Body of pancreas (tissue), 4 donors: ENCODE measurements around the gene OXTR. TPM values are rescaled to one million over a fixed set of nuclear protein-coding genes. Genes with fewer than 3 reads are reported as not detected.

ENCODE experiments used
- ATAC-seq: fragments of 150-250 bp; one replicate; pipeline ENCODE4 v1.9.1; 2016
- DNase-seq, 4 donors: peaks; one replicate each; pipeline ENCODE4 v3.0.0-alpha.2; 2019
- H3K27ac ChIP-seq, 4 donors: fragments of 200-600 bp; sonication (generic); 1 replicate in 3 of 4; 2 replicates in 1 of 4; pipeline versions ENCODE4 v1.5.1 to v1.6.1; 2016 to 2019; ENCODE audit warnings: mild to moderate bottlenecking in 1 of 4, mixed read lengths in 1 of 4, moderate library complexity in 1 of 4
- H3K27me3 ChIP-seq, 2 donors: fragments of 200-600 bp; sonication (generic); one replicate each; pipeline ENCODE4 v1.6.0; 2016; ENCODE audit warnings: mild to moderate bottlenecking in 1 of 2
- H3K36me3 ChIP-seq, 2 donors: fragments of 200-600 bp; sonication (generic); replicated peaks in 1 of 2; 2 replicates each; pipeline ENCODE4 v1.5.1; 2016; ENCODE audit warnings: low read depth in 2 of 2; ENCODE audit not compliant: insufficient read depth in 1 of 2
- H3K4me1 ChIP-seq: fragments of 200-600 bp; sonication (generic); one replicate; pipeline ENCODE4 v1.6.0; 2016
- H3K4me3 ChIP-seq, 2 donors: fragments of 200-600 bp; sonication (generic); 1 replicate in 1 of 2; 2 replicates in 1 of 2; pipeline ENCODE4 v1.5.1; 2016 to 2019
- H3K9me3 ChIP-seq, 3 donors: fragments of 200-600 bp; sonication (generic); 1 replicate in 2 of 3; 2 replicates in 1 of 3; pipeline ENCODE4 v1.5.1; 2016
- POLR2A ChIP-seq, 3 donors: fragments of 450-650 bp; IDR thresholded peaks; one replicate each; pipeline ENCODE4 v1.6.1; 2016; ENCODE audit warnings: antibody characterized with exemption in 3 of 3, mild to moderate bottlenecking in 2 of 3
- WGBS, 2 donors: methylation state at CpG; one replicate each; pipeline ENCODE4 v1.1.5; 2017; 5-methylcytosine and 5-hydroxymethylcytosine counted together
- intact Hi-C: fragments of 100-400 bp; cut with DNase I; formaldehyde crosslinking; loops from one replicate; pipeline ENCODE4 v1.15.1; 2023
- total RNA-seq, 2 donors: library from RNA; depleted of rRNA; stranded (reverse); fragments of >200 nt; gene quantifications; one replicate each; pipeline ENCODE4 v1.1.0, GENCODE V29; 2016
- TF ChIP-seq, protein P1 (sequence below), 7 experiments: fragments of 450-650 bp in 4 of 7; fragments of 200-600 bp in 3 of 7; sonication (generic) in 3 of 7; IDR thresholded peaks; one replicate each; pipeline ENCODE4 v1.5.1; 2016 to 2019; ENCODE audit warnings: antibody characterized with exemption in 7 of 7

Gene OXTR
- total RNA-seq, 2 donors from 2014 or later, result 0.33 TPM; not detected in 1

DNA sequence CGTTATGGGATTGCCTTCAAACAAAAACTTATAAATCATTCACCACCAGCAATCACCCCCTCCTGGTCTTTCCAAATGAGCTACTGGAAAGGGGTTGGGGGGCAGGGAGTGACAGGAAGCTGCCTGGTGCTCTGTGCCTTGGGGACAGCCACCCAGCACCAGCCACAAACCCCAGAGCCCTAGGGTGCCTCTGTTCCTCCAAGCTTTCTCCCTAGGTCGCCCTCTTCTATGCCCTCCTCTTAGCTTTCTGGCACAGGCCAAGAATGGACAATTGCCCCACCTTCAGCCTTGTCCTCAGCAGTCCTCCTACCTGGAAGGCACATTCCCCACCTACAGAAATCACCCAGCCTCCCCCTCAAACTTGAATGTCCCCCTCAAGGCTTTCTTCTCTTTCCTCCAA lies 3.3 kb downstream of the OXTR start:
- no peak for DNase-seq
- no peak for TF ChIP-seq POLR2A (IDR thresholded peaks at IDR 0.05)
- TF ChIP-seq, protein P1, sequence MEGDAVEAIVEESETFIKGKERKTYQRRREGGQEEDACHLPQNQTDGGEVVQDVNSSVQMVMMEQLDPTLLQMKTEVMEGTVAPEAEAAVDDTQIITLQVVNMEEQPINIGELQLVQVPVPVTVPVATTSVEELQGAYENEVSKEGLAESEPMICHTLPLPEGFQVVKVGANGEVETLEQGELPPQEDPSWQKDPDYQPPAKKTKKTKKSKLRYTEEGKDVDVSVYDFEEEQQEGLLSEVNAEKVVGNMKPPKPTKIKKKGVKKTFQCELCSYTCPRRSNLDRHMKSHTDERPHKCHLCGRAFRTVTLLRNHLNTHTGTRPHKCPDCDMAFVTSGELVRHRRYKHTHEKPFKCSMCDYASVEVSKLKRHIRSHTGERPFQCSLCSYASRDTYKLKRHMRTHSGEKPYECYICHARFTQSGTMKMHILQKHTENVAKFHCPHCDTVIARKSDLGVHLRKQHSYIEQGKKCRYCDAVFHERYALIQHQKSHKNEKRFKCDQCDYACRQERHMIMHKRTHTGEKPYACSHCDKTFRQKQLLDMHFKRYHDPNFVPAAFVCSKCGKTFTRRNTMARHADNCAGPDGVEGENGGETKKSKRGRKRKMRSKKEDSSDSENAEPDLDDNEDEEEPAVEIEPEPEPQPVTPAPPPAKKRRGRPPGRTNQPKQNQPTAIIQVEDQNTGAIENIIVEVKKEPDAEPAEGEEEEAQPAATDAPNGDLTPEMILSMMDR (IDR thresholded peaks at IDR 0.05), result no peak
- Histone ChIP-seq H3K9me3 (no peaks in the 10 kb centered on the region), H3K4me3 (no peak overlapping the region), H3K4me1 (peaks cover 26% of the 10 kb centered on the region), H3K27me3 (peaks cover 0 to 10% of the 10 kb centered on the region in 2 donors), H3K27ac (no peak overlapping the region), H3K36me3 (no peaks in the 10 kb centered on the region)
- intact Hi-C loops, result no loop called here
- no peak for ATAC-seq
- 81 to 87% methylated on average over 2 of the region's 2 CpGs for WGBS, 2 donors

DNA sequence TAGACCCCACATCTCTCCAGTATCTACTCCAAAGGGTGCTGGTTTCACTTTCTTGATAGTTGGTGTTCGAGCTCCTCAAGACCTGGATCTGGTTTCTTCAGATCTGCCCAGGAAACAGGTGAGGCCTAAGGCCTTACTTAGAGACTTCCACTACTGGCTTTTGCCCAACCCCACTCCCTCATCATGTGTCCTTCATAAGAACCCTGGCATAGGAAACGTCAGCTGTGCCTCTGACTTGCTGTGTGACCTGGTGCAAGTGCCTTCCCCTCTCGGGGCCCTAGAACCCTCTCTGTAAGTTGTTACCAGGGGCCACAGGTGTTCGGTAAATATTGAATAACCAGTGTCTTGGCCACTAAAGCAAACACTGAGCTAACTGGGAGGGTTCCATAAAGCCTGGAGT lies 3.9 kb downstream of the OXTR start:
- intact Hi-C loops, result no loop called here
- no peak overlapping the region for H3K4me3 ChIP-seq
- peaks cover 0 to 10% of the 10 kb centered on the region in 2 donors for H3K27me3 ChIP-seq
- H3K4me1 ChIP-seq, result peaks cover 26% of the 10 kb centered on the region
- DNase-seq, result no peak
- no peaks in the 10 kb centered on the region for H3K36me3 ChIP-seq
- WGBS, 2 donors, result 50 to 56% methylated on average over 4 of the region's 4 CpGs
- TF ChIP-seq, protein P1 (IDR thresholded peaks at IDR 0.05), result no peak
- no peak for TF ChIP-seq POLR2A (IDR thresholded peaks at IDR 0.05)
- no peaks in the 10 kb centered on the region for H3K9me3 ChIP-seq
- no peak for ATAC-seq
- no peak overlapping the region for H3K27ac ChIP-seq

DNA sequence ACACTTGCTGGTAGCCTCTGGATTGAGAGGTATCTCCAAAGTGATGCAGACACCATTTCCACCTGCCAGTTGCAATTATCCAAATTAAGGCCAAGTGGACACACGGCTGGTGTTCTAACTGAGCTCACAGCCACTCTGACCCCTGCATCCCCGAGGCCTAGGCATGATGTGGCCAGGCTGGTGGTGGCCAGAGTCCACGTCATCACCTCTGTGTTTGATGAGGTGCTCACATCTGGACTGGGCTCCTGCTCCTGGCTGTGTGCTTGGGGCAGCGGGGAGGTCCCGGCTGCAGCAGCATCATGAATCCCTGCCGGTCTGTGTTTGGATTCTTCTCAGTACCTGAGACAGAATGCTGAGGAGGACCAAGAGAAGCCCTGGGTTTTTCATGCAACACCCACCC lies 4.9 kb downstream of the OXTR start:
- H3K4me3 ChIP-seq, result no peak overlapping the region
- H3K9me3 ChIP-seq, result no peaks in the 10 kb centered on the region
- DNase-seq (no peak), ATAC-seq (no peak)
- peaks cover 25% of the 10 kb centered on the region for H3K4me1 ChIP-seq
- H3K36me3 ChIP-seq, result no peaks in the 10 kb centered on the region
- TF ChIP-seq POLR2A (IDR thresholded peaks at IDR 0.05), result no peak
- TF ChIP-seq, protein P1 (IDR thresholded peaks at IDR 0.05), result no peak
- WGBS, 2 donors, result 79 to 87% methylated on average over 2 to 6 of the region's 6 CpGs
- intact Hi-C loops, result no loop called here
- H3K27me3 ChIP-seq, result peaks cover 0 to 10% of the 10 kb centered on the region in 2 donors
- H3K27ac ChIP-seq, result no peak overlapping the region

DNA sequence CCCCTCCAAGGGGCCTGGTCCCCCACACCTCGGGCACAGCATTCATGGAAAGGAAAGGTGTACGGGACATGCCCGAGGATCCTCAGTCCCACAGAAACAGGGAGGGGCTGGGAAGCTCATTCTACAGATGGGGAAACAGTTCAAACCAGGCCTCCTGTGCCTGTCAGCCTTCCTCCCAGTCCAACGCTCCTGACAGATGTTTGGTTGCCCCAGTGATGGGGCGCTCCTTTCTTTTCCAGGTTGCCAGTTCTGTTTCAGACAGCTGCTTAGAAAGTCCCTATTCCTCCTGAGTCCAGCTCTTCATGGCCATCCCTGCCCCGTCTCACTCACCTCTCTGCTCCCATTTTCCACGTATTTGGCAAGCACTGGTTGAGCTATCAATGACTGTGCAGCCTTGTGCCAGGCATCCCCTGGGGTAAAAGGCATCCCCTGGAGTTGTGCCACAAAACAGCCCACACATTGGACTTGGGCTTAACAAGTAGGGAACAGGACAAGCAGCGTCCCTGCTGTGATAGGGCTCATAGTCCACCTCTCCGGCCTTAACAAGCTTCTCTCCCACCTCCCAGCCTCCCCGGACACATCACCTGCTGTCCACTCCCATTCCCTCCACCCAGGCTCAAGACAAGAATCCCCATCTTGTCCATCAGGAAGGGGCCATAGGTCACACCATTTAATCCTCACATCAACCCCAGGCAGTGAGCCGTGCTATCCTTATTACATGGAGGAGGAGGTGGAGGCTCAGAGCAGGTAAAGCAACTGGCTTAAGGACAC lies 6.6 kb downstream of the OXTR start:
- Histone ChIP-seq H3K27ac (no peak overlapping the region), H3K4me3 (no peak overlapping the region), H3K27me3 (no peaks in the 10 kb centered on the region), H3K4me1 (peaks cover 8% of the 10 kb centered on the region), H3K9me3 (no peaks in the 10 kb centered on the region), H3K36me3 (no peaks in the 10 kb centered on the region)
- ATAC-seq, result no peak
- TF ChIP-seq, protein P1 (IDR thresholded peaks at IDR 0.05), result no peak
- TF ChIP-seq POLR2A (IDR thresholded peaks at IDR 0.05), result no peak
- no peak for DNase-seq
- WGBS, 2 donors, result 65 to 73% methylated on average over 11 of the region's 11 CpGs
- intact Hi-C loops, result no loop called here

DNA sequence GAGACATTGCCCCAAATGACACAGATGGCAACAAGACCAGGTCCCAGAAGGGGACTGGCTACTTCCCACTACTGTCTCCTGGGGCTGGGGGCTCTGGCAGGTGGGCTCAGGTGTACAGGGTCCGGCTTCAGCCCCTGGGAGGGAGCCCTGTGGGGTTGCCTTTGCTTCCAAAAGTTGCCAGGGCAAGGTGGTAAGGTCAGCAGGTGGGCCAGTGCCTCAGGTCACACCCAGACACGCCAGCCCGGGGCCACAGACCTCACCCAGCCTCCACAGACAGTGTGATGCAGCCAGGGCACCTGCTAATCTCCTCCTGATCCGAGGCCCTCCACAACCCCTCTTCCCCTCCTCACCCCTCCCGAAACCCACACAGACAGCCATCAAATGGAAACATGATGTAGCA lies 7.5 kb downstream of the OXTR start:
- no peak for ATAC-seq
- intact Hi-C loops, result no loop called here
- H3K9me3 ChIP-seq, result no peaks in the 10 kb centered on the region
- H3K36me3 ChIP-seq, result no peaks in the 10 kb centered on the region
- no peak for DNase-seq
- no peak overlapping the region for H3K27ac ChIP-seq
- H3K4me3 ChIP-seq, result no peak overlapping the region
- H3K27me3 ChIP-seq, result no peaks in the 10 kb centered on the region
- no peaks in the 10 kb centered on the region for H3K4me1 ChIP-seq
- WGBS, 2 donors, result 53 to 80% methylated on average over 4 to 5 of the region's 5 CpGs
- TF ChIP-seq, protein P1 (IDR thresholded peaks at IDR 0.05), result no peak
- no peak for TF ChIP-seq POLR2A (IDR thresholded peaks at IDR 0.05)
